Keratinocyte (primary cell): ENCODE results near the gene ASB4. TPM values are rescaled to one million over a fixed set of nuclear protein-coding genes. Genes with fewer than 3 reads are reported as not detected.

Source experiments
- DNase-seq: peaks from one replicate; pipeline ENCODE4 v3.0.0-alpha.2; 2011; ENCODE audit warnings: low read depth, missing footprints, low spot score
- FAIRE-seq: peaks from 2 replicates; lab custom pipeline; 2011; peaks lifted over from hg19 to GRCh38; lab: Jason Lieb, UNC
- H2AFZ ChIP-seq: 2 replicates; pipeline ENCODE4 v1.6.0; 2012; ENCODE audit warnings: low read length, control low read depth, inconsistent platforms; ENCODE audit not compliant: control insufficient read depth
- H3K27ac ChIP-seq: 2 replicates; pipeline ENCODE4 v1.5.1; 2011; ENCODE audit warnings: low read length; ENCODE audit not compliant: control insufficient read depth, insufficient read depth
- H3K27me3 ChIP-seq: 3 replicates; pipeline ENCODE4 v1.6.0; 2011; ENCODE audit warnings: low read length; ENCODE audit not compliant: control insufficient read depth, insufficient read depth; ENCODE audit errors: extremely low read depth
- H3K36me3 ChIP-seq, 2 experiments: 2 replicates in 1 of 2; 3 replicates in 1 of 2; pipeline ENCODE4 v1.5.1; 2011; ENCODE audit warnings: low read length in 2 of 2, mild to moderate bottlenecking in 1 of 2; ENCODE audit not compliant: control insufficient read depth in 2 of 2, insufficient read depth in 2 of 2; ENCODE audit errors: extremely low read depth in 1 of 2
- H3K4me1 ChIP-seq: 3 replicates; pipeline ENCODE4 v1.5.1; 2011; ENCODE audit warnings: low read length; ENCODE audit not compliant: control insufficient read depth, insufficient read depth; ENCODE audit errors: extremely low read depth
- H3K4me2 ChIP-seq: 3 replicates; pipeline ENCODE4 v1.6.0; 2011; ENCODE audit warnings: low read depth, low read length; ENCODE audit not compliant: control insufficient read depth, insufficient read depth; ENCODE audit errors: extremely low read depth
- H3K4me3 ChIP-seq, 3 experiments: fragments of 200-600 bp in 1 of 3; sonication (generic) in 1 of 3; 2 replicates in 2 of 3; 3 replicates in 1 of 3; pipeline ENCODE4 v1.5.1; 2011 to 2016; ENCODE audit warnings: low read length in 3 of 3, mild to moderate bottlenecking in 3 of 3, control low read depth in 2 of 3, inconsistent platforms in 1 of 3, low read depth in 1 of 3, mixed read lengths in 1 of 3, mixed run types in 1 of 3, moderate library complexity in 1 of 3; ENCODE audit not compliant: control insufficient read depth in 2 of 3, insufficient read depth in 2 of 3; ENCODE audit errors: extremely low read depth in 1 of 3
- H3K79me2 ChIP-seq: 2 replicates; pipeline ENCODE4 v1.6.0; 2012; ENCODE audit warnings: low read length; ENCODE audit not compliant: control insufficient read depth, insufficient read depth
- H3K9ac ChIP-seq: 3 replicates; pipeline ENCODE4 v1.6.0; 2011; ENCODE audit warnings: low read length; ENCODE audit not compliant: control insufficient read depth, insufficient read depth; ENCODE audit errors: extremely low read depth
- H3K9me1 ChIP-seq: 3 replicates; pipeline ENCODE4 v1.6.0; 2011; ENCODE audit warnings: low read length; ENCODE audit not compliant: control insufficient read depth, insufficient read depth; ENCODE audit errors: extremely low read depth
- H3K9me3 ChIP-seq: 2 replicates; pipeline ENCODE4 v1.5.1; 2012; ENCODE audit warnings: low read depth, low read length; ENCODE audit not compliant: control insufficient read depth
- H4K20me1 ChIP-seq: 3 replicates; pipeline ENCODE4 v1.6.0; 2011; ENCODE audit warnings: low read length; ENCODE audit not compliant: control insufficient read depth, insufficient read depth; ENCODE audit errors: extremely low read depth
- CTCF ChIP-seq, 3 experiments: IDR thresholded peaks in 1 of 3; conservative IDR thresholded peaks in 1 of 3; optimal IDR thresholded peaks in 1 of 3; 2 replicates in 2 of 3; 3 replicates in 1 of 3; pipeline versions ENCODE3 to v1.5.1; 2011; ENCODE audit warnings: low read length in 3 of 3, mild to moderate bottlenecking in 3 of 3, moderate library complexity in 2 of 3, control low read depth in 1 of 3, inconsistent platforms in 1 of 3; ENCODE audit not compliant: insufficient read depth in 2 of 3; ENCODE audit errors: extremely low read depth in 1 of 3
- EZH2 ChIP-seq: IDR thresholded peaks from one replicate; pipeline ENCODE4 v1.6.1; 2012; ENCODE audit warnings: inconsistent platforms, mild to moderate bottlenecking, low read length, moderate library complexity
- dilution Hi-C: fragments of 300-500 bp; cut with MboI; formaldehyde crosslinking; loops from one replicate; pipeline ENCODE4 v1.7.0; 2020; ENCODE audit warnings: low sequenced_read_pairs; ENCODE audit not compliant: extremely low pct_ligation_motif_present
- polyA plus RNA-seq, 5 experiments: library from polyadenylated mRNA; depleted of rRNA in 3 of 5; stranded (reverse) in 3 of 5; stranded (forward) in 1 of 5; unstranded in 1 of 5; fragments of >200 nt; gene quantifications; 1 replicate in 1 of 5; 2 replicates in 3 of 5; 3 replicates in 1 of 5; pipeline versions ENCODE4 v1.2.1 to v1.2.3, GENCODE V29; 2011 to 2012; ENCODE audit warnings: missing spikeins in 2 of 5, low read depth in 1 of 5, low replicate concordance in 1 of 5

Gene ASB4
- polyA plus RNA-seq, 1 donor (not counting 4 experiments of a cell fraction or from before 2014, with no cell fraction given): not detected

- Histone ChIP-seq H3K36me3 (no peaks in the 10 kb centered on the region), H3K4me1 (no peaks in the 10 kb centered on the region), H3K9ac (no peak overlapping the region), H3K9me1 (no peaks in the 10 kb centered on the region), H2AFZ (no peak overlapping the region), H4K20me1 (no peaks in the 10 kb centered on the region), H3K9me3 (no peaks in the 10 kb centered on the region), H3K4me3 (no peak overlapping the region), H3K27ac (no peak overlapping the region), H3K27me3 (no peaks in the 10 kb centered on the region), H3K79me2 (no peaks in the 10 kb centered on the region), H3K4me2 (no peak overlapping the region)
- FAIRE-seq (no peak), DNase-seq (no peak)
- TF ChIP-seq CTCF (optimal IDR thresholded peaks at IDR 0.05 in 1 of 3, IDR thresholded peaks at IDR 0.05 in 1 of 3, conservative IDR thresholded peaks at IDR 0.05 in 1 of 3; ENCODE audit: extremely low read depth in 1 of 3, insufficient read depth in 2 of 3, low read length in 3 of 3) (no peak), EZH2 (no peak)
- dilution Hi-C loops: no loop called here
These were observed 98.3 kb downstream of the ASB4 start for GRCh38 chr7:95583834-95584621.

- H3K36me3 ChIP-seq: no peaks in the 10 kb centered on the region
- dilution Hi-C loops: no loop called here
- H3K9ac ChIP-seq: no peak overlapping the region
- no peaks in the 10 kb centered on the region for H4K20me1 ChIP-seq
- H3K4me3 ChIP-seq: no peak overlapping the region
- no peaks in the 10 kb centered on the region for H3K9me1 ChIP-seq
- no peak for TF ChIP-seq CTCF (optimal IDR thresholded peaks at IDR 0.05 in 1 of 3, IDR thresholded peaks at IDR 0.05 in 1 of 3, conservative IDR thresholded peaks at IDR 0.05 in 1 of 3; ENCODE audit: extremely low read depth in 1 of 3, insufficient read depth in 2 of 3, low read length in 3 of 3)
- TF ChIP-seq EZH2: no peak
- H3K27ac ChIP-seq: no peak overlapping the region
- DNase-seq (no peak), FAIRE-seq (no peak)
- no peaks in the 10 kb centered on the region for H3K79me2 ChIP-seq
- H3K4me2 ChIP-seq: no peak overlapping the region
- H3K4me1 ChIP-seq: no peaks in the 10 kb centered on the region
- H3K9me3 ChIP-seq: no peaks in the 10 kb centered on the region
- no peaks in the 10 kb centered on the region for H3K27me3 ChIP-seq
- H2AFZ ChIP-seq: no peak overlapping the region
These were observed 99.2 kb downstream of the ASB4 start for GRCh38 chr7:95584769-95585425.
